Right ventricle myocardium inferior (tissue), 1 donor: ENCODE data around the gene LDLRAP1. TPM values are rescaled to one million over a fixed set of nuclear protein-coding genes. Genes with fewer than 3 reads are reported as not detected.

Experiments used
- ATAC-seq: fragments of 200-7000 bp; cut with Tn5 transposase; one replicate; pipeline ENCODE4 v1.9.1; 2020; ENCODE audit warnings: mild to moderate bottlenecking, moderate library complexity
- DNase-seq: peaks from one replicate; pipeline ENCODE4 v3.0.0; 2021; ENCODE audit errors: missing footprints
- intact Hi-C: fragments of 100-400 bp; cut with DNase I; formaldehyde crosslinking; loops from one replicate; pipeline ENCODE4 v1.11.0; 2022
- total RNA-seq: library from RNA; stranded (reverse); fragmentation: NEBNext Ultra II Directional; extraction: Animal tissue kit (Norgen Biotek cat#: 25700); gene quantifications from one replicate; pipeline ENCODE4 v1.2.1, GENCODE V29; 2021
- donor health status: DM: no; HTN: yes; CAD: no; lungs with severe emphysema.

Gene LDLRAP1
- total RNA-seq, 1 donor from 2014 or later = 12.3 TPM

DNA sequence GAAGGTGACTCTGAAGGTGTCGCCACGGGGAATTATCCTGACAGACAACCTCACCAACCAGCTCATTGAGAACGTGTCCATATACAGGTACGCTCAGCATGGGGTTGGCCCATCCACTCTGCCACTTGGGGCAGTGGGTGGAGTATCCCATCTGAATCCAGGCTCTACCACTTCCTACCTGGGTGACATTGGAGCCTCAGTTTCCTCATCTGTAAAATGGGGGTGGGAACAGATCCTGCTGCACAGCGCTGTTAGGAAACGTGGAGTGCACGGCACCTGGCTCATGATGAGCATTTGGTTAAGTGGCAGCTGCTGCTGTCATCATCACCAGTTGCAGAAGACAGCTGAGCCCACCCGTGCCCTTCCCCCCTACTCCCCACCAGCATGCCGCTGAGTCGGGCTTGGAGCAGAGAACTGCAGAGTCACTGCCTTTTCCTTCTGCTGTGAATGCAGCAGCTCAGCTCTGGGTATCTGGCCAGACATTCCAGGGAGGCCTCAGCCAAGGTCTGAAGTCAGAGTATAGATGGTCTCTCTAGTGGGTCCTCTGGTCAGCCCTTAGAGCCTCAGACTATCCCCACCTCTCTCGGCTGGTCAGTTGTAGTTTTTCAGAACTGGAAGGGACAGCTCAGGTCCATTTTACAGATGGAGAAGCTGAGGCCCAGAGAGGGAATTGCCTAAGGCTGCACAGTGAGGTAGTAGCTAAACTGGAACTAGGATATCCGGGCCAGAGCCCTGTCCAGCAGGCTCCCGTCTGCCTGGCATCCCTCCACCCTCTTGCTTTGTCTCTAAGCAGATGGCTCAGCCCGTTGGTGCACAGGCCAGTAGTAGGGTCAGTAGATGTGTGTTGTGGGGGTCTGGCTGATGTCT is 11.7 kb downstream of the LDLRAP1 start:
- DNase-seq = no peak
- ATAC-seq = no peak
- intact Hi-C loops = no loop called here

DNA sequence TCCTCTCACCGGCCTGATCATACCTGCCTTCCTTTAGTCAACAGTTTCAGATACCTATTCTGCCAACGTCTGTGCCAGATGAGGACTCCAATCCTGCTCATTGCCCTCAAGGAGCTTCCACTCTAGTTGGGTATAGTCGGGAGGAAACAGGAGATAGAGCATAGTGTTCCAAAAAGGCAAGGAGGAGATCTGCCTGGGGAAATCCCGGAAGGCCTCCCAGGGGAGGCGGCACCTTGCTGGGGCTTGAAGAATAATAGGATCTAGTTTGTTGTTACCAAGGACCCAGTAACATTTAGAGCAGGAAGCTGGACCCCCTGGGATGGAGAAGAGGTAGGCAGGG is 12.3 kb downstream of the LDLRAP1 start:
- intact Hi-C loops = no loop called here
- ATAC-seq = no peak
- no peak for DNase-seq

- DNase-seq (no peak), ATAC-seq (no peak)
- intact Hi-C loops = no loop called here
These were observed 12.8 kb downstream of the LDLRAP1 start for GRCh38 chr1:25556132-25556670.

- DNase-seq (no peak), ATAC-seq (no peak)
These were observed 13.5 kb downstream of the LDLRAP1 start for GRCh38 chr1:25556791-25557476.

GRCh38 chr1:25557543-25557942 is 14.1 kb downstream of the LDLRAP1 start:
- intact Hi-C loops = no loop called here
- no peak for DNase-seq

More at GRCh38 chr1:25556791-25557476, 13.5 kb downstream of the LDLRAP1 start:
- intact Hi-C loops = no loop called here

DNA sequence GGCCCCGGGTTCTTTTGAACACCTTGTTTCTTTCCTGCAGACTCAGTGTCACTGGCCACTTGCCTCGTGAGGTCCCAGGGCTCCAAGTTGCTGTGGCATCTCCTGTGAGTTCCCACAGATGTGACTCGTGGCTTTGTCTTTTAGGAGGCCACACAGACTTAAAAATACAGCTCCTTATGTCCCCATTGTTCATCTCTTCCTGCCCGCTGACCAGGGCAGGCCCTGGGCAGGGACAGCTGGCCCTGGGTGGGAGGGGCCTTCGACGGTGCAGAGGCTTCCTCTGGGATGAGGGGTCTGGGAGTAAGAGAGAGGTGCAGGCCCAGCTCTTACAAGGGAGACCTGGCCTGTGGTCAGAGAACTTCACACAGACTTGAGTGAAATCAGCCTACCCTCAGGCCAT is 15.6 kb downstream of the LDLRAP1 start:
- no peak for DNase-seq
- intact Hi-C loops = no loop called here
- ATAC-seq = no peak

More at GRCh38 chr1:25557543-25557942, 14.1 kb downstream of the LDLRAP1 start:
- no peak for ATAC-seq

- ATAC-seq (no peak), DNase-seq (no peak)
- intact Hi-C loops = no loop called here
These were observed 16.6 kb downstream of the LDLRAP1 start for GRCh38 chr1:25560001-25560400.

GRCh38 chr1:25560788-25561187 is 17.4 kb downstream of the LDLRAP1 start:
- no peak for DNase-seq
- intact Hi-C loops = no loop called here
- no peak for ATAC-seq

DNA sequence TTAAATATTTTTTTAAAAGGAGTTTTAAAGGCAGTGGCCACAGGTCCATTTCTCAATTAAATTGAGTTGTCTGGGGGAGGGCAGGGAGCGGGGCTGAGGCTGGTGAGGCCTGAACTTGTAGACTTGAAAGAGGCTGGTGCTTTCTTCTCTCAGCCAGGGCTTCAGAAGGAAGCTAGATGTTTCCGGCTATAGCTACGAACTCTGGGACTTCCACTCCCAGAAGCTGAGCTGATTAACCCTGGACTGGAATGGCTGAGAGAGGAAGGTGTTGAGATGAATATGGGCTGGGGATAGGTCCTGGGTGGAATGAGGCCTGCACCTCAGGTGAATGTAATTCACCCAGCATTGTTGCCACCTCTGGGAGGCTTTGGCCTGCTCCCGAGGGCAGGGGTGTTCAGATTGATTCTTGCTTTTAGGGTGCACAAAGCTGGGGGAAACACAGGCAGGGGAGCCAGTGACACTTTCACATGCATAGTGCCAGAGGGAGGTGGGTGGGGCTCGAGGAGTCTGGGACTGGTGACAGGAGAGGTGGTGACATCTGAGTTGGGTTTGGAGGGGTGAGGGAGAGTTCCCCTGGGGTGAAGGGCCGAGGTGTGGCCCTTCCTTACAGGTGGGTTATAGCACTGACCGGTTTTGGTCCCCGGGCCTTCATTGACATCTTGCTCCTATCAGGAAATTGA is 18.2 kb downstream of the LDLRAP1 start:
- intact Hi-C loops = no loop called here

GRCh38 chr1:25562101-25562927 is 18.9 kb downstream of the LDLRAP1 start:
- no peak for ATAC-seq
- no peak for DNase-seq
- intact Hi-C loops = no loop called here

More for the DNA sequence above, 18.2 kb downstream of the LDLRAP1 start:
- ATAC-seq (no peak), DNase-seq (no peak)

GRCh38 chr1:25562928-25563283 is 19.5 kb downstream of the LDLRAP1 start:
- ATAC-seq (no peak), DNase-seq (no peak)
- intact Hi-C loops = no loop called here

GRCh38 chr1:25563330-25564215 is 20.2 kb downstream of the LDLRAP1 start:
- intact Hi-C loops = no loop called here
- ATAC-seq (no peak), DNase-seq (no peak)

- no peak for DNase-seq
- no peak for ATAC-seq
- intact Hi-C loops = no loop called here
These were observed 21.6 kb downstream of the LDLRAP1 start for GRCh38 chr1:25564777-25565574.

DNA sequence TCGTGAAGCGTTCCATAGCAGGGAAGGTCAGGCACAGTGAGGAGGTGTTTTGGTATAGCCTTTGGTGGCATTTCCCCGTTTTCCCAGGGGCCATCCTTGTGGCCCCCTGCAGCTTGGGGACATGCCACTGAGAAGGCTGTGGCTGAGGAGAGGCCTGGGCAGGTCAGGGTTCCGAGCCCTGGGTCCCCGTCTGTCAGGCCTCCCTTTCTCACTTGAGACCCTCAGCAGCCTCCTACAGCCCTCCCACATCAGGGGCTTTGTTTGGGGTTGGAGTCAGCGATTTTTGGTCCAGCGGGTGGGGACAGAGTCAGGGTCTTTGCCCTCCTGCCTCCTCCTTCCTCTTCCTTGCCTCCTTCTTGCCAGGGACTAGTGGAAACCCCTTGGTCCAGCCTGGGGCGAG is 22.2 kb downstream of the LDLRAP1 start:
- no peak for ATAC-seq
- intact Hi-C loops = no loop called here
- no peak for DNase-seq

GRCh38 chr1:25566176-25566729 is 22.8 kb downstream of the LDLRAP1 start:
- no peak for DNase-seq
- no peak for ATAC-seq
- intact Hi-C loops = no loop called here

GRCh38 chr1:25566730-25567341 is 23.4 kb downstream of the LDLRAP1 start:
- ATAC-seq (peak; percentile 71), DNase-seq (no peak)
- intact Hi-C loops = no loop called here
